ENCODE results near the gene KIF21A.

DNA sequence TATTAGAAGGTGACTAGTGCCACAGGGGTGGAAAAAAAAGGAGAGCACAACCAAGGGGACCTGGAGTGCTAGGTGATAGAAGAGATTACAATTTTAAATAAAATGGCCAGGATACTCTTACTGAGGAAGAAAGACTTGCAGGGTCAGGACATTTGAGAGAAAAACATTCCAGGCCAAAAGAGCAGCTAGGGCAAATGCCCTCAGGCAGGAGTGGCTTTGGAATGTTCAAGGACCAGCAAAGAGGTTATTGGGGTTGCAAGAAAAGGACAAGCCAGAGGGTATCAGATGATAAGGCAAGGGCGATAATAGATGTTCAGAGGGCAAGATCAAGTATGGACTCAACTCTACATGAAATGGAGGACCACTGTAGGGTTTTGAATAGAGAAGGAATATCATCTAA lies 146.4 kb downstream of the KIF21A start:
- TF ChIP-seq EZH2phosphoT487 (IDR thresholded peaks at IDR 0.05; ENCODE audit: borderline replicate concordance, low read depth), result no peak
- TF ChIP-seq CTCF (IDR thresholded peaks at IDR 0.05), result no peak
- TF ChIP-seq RXRA (IDR thresholded peaks at IDR 0.05; ENCODE audit: borderline replicate concordance, low read depth), result no peak
- no peak for TF ChIP-seq CHD2 (IDR thresholded peaks at IDR 0.05; ENCODE audit: low read length, partially characterized antibody)
- TF ChIP-seq TEAD4 (IDR thresholded peaks at IDR 0.05; ENCODE audit: borderline replicate concordance, insufficient read depth), result no peak
- no peak for TF ChIP-seq USF1 (IDR thresholded peaks at IDR 0.05; ENCODE audit: borderline replicate concordance, low read depth)
- TF ChIP-seq GABPA (IDR thresholded peaks at IDR 0.05; ENCODE audit: low read depth), result no peak
- TF ChIP-seq TAF1 (IDR thresholded peaks at IDR 0.05; ENCODE audit: borderline replicate concordance, low read depth, low read length), result no peak
- TF ChIP-seq, protein P1, sequence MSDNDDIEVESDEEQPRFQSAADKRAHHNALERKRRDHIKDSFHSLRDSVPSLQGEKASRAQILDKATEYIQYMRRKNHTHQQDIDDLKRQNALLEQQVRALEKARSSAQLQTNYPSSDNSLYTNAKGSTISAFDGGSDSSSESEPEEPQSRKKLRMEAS (IDR thresholded peaks at IDR 0.05; ENCODE audit: low read depth), result no peak
- TF ChIP-seq MXI1 (IDR thresholded peaks at IDR 0.05; ENCODE audit: low read depth, low read length), result no peak
- TF ChIP-seq, protein P2, sequence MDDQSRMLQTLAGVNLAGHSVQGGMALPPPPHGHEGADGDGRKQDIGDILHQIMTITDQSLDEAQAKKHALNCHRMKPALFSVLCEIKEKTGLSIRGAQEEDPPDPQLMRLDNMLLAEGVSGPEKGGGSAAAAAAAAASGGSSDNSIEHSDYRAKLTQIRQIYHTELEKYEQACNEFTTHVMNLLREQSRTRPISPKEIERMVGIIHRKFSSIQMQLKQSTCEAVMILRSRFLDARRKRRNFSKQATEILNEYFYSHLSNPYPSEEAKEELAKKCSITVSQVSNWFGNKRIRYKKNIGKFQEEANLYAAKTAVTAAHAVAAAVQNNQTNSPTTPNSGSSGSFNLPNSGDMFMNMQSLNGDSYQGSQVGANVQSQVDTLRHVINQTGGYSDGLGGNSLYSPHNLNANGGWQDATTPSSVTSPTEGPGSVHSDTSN (IDR thresholded peaks at IDR 0.05), result no peak
- TF ChIP-seq RAD21 (IDR thresholded peaks at IDR 0.05; ENCODE audit: low read length), result no peak
- TF ChIP-seq IRF3 (IDR thresholded peaks at IDR 0.05; ENCODE audit: low read depth, low read length), result no peak

Measured in SK-N-SH (cell line).